SK-N-SH (cell line): ENCODE measurements around the gene RB1.

ENCODE experiments used
- EZH2phosphoT487 ChIP-seq: fragments of 200-600 bp; sonication (generic); IDR thresholded peaks from 2 replicates; pipeline ENCODE4 v1.6.1; 2017; ENCODE audit warnings: low read depth, mixed run types, mild to moderate bottlenecking, antibody characterized with exemption, moderate library complexity, borderline replicate concordance
- FOXM1 ChIP-seq: IDR thresholded peaks from 2 replicates; pipeline ENCODE4 v1.4.0; 2012; ENCODE audit warnings: low read depth, mild to moderate bottlenecking
- GABPA ChIP-seq: IDR thresholded peaks from 2 replicates; pipeline ENCODE4 v1.4.0; 2012; ENCODE audit warnings: low read depth, mild to moderate bottlenecking
- NFIC ChIP-seq: IDR thresholded peaks from 2 replicates; pipeline ENCODE4 v1.4.0; 2012; ENCODE audit warnings: borderline replicate concordance
- RAD21 ChIP-seq: IDR thresholded peaks from 2 replicates; pipeline ENCODE4 v1.6.1; 2012; ENCODE audit warnings: mild to moderate bottlenecking, low read length
- RFX5 ChIP-seq: IDR thresholded peaks from 2 replicates; pipeline ENCODE4 v1.6.1; 2012; ENCODE audit warnings: mild to moderate bottlenecking, improper control_type of control experiment, low read length
- SIN3A ChIP-seq: IDR thresholded peaks from 2 replicates; pipeline ENCODE4 v1.6.1; 2012; ENCODE audit warnings: low read depth, mild to moderate bottlenecking, low read length, moderate library complexity, borderline replicate concordance
- SMC3 ChIP-seq: IDR thresholded peaks from 2 replicates; pipeline ENCODE4 v1.6.1; 2012; ENCODE audit warnings: low read depth, low read length, improper control_type of control experiment
- YY1 ChIP-seq: IDR thresholded peaks from 2 replicates; pipeline ENCODE4 v1.4.0; 2012; ENCODE audit warnings: low read depth, mild to moderate bottlenecking
- TF ChIP-seq, protein P1 (sequence below): fragments of 200-600 bp; sonication (generic); IDR thresholded peaks from 2 replicates; pipeline ENCODE4 v1.6.1; 2017; ENCODE audit warnings: antibody characterized with exemption, mild to moderate bottlenecking, moderate library complexity
- TF ChIP-seq, protein P2 (sequence below): IDR thresholded peaks from 2 replicates; pipeline ENCODE4 v1.6.1; 2012; ENCODE audit warnings: mild to moderate bottlenecking, low read depth, low read length, moderate library complexity
- TF ChIP-seq, protein P3 (sequence below): IDR thresholded peaks from 2 replicates; pipeline ENCODE4 v1.4.0; 2012; ENCODE audit warnings: low read depth
- TF ChIP-seq, protein P4 (sequence below): fragments of 150-350 bp; IDR thresholded peaks from 2 replicates; pipeline ENCODE4 v1.6.1; 2017; ENCODE audit warnings: antibody characterized with exemption, low read length, low read depth, borderline replicate concordance

DNA sequence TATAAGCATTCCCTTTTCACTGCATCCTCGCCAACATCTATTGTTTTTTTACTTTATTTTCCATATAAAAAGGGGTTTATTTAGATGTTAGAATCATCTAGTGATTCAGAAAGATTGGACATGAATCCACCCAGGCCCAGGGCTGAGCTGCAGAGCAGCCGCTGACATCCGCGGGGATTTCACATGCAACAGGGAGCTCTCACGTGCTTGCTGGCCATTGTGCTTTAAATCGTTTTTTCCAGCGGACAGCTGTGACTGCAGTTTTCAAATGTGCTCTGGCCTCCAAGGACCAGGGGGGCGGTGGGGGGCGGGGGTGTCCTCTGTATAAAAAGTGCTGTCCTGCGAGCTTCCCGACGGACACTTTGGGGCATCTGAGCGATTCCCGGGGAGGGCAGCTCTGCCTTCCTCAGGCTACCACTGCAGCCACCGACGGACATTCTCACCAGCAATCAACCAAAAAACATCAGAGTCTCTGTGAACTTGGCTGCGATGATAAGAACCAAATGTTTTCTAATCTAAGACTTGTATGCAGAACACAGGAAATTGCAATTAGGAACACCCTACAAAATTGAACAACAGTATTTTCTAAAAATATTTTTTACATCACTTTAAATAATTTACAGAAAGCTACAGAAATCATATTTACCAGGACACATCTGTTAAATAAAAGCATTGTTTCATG, 12.6 kb downstream of the RB1 start:
- no peak for TF ChIP-seq GABPA
- no peak for TF ChIP-seq RAD21
- TF ChIP-seq NFIC = no peak
- no peak for TF ChIP-seq EZH2phosphoT487
- TF ChIP-seq, protein P1, sequence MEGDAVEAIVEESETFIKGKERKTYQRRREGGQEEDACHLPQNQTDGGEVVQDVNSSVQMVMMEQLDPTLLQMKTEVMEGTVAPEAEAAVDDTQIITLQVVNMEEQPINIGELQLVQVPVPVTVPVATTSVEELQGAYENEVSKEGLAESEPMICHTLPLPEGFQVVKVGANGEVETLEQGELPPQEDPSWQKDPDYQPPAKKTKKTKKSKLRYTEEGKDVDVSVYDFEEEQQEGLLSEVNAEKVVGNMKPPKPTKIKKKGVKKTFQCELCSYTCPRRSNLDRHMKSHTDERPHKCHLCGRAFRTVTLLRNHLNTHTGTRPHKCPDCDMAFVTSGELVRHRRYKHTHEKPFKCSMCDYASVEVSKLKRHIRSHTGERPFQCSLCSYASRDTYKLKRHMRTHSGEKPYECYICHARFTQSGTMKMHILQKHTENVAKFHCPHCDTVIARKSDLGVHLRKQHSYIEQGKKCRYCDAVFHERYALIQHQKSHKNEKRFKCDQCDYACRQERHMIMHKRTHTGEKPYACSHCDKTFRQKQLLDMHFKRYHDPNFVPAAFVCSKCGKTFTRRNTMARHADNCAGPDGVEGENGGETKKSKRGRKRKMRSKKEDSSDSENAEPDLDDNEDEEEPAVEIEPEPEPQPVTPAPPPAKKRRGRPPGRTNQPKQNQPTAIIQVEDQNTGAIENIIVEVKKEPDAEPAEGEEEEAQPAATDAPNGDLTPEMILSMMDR = no peak
- TF ChIP-seq FOXM1 = no peak
- no peak for TF ChIP-seq RFX5
- TF ChIP-seq YY1 = no peak
- TF ChIP-seq, protein P2, sequence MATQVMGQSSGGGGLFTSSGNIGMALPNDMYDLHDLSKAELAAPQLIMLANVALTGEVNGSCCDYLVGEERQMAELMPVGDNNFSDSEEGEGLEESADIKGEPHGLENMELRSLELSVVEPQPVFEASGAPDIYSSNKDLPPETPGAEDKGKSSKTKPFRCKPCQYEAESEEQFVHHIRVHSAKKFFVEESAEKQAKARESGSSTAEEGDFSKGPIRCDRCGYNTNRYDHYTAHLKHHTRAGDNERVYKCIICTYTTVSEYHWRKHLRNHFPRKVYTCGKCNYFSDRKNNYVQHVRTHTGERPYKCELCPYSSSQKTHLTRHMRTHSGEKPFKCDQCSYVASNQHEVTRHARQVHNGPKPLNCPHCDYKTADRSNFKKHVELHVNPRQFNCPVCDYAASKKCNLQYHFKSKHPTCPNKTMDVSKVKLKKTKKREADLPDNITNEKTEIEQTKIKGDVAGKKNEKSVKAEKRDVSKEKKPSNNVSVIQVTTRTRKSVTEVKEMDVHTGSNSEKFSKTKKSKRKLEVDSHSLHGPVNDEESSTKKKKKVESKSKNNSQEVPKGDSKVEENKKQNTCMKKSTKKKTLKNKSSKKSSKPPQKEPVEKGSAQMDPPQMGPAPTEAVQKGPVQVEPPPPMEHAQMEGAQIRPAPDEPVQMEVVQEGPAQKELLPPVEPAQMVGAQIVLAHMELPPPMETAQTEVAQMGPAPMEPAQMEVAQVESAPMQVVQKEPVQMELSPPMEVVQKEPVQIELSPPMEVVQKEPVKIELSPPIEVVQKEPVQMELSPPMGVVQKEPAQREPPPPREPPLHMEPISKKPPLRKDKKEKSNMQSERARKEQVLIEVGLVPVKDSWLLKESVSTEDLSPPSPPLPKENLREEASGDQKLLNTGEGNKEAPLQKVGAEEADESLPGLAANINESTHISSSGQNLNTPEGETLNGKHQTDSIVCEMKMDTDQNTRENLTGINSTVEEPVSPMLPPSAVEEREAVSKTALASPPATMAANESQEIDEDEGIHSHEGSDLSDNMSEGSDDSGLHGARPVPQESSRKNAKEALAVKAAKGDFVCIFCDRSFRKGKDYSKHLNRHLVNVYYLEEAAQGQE = no peak
- no peak for TF ChIP-seq SMC3
- TF ChIP-seq SIN3A = no peak
- TF ChIP-seq, protein P3, sequence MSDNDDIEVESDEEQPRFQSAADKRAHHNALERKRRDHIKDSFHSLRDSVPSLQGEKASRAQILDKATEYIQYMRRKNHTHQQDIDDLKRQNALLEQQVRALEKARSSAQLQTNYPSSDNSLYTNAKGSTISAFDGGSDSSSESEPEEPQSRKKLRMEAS = no peak
- TF ChIP-seq, protein P4, sequence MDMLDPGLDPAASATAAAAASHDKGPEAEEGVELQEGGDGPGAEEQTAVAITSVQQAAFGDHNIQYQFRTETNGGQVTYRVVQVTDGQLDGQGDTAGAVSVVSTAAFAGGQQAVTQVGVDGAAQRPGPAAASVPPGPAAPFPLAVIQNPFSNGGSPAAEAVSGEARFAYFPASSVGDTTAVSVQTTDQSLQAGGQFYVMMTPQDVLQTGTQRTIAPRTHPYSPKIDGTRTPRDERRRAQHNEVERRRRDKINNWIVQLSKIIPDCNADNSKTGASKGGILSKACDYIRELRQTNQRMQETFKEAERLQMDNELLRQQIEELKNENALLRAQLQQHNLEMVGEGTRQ = no peak
